Measurements from ENCODE around the gene MED13L. TPM values are rescaled to one million over a fixed set of nuclear protein-coding genes. Genes with fewer than 3 reads are reported as not detected.

The MED13L gene
- total RNA-seq, 2 experiments from 2014 or later, result 112 to 120 TPM

DNA sequence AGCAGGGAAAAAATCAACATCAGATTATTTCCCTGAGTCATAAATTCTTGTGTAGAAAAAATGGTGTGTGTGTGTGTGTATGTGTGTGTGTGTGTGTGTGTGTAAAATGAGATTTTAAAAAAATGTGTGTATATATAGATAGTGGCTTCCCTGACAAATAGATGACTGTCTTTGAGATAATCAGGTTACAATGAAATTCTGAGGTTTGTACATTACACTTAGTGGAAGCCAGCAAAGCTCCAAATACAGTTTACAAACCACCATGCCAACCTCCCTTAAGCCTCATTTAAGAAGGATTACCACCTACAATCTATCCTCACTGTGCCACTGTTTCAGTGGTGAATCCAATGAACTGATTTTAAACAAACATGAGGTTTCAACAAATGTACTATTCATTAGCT, 93.8 kb downstream of the MED13L start:
- H3K4me3 Mint-ChIP-seq, result no peak overlapping the region
- no peak overlapping the region for H3K27ac Mint-ChIP-seq
- H3K27me3 Mint-ChIP-seq, result no peaks in the 10 kb centered on the region

GRCh38 chr12:116182359-116183063, 95.0 kb downstream of the MED13L start:
- H3K9me3 Mint-ChIP-seq, result no peaks in the 10 kb centered on the region
- no peaks in the 10 kb centered on the region for H3K27me3 Mint-ChIP-seq
- ATAC-seq (ENCODE audit: low read depth) (no peak), DNase-seq (no peak)
- H3K4me1 Mint-ChIP-seq, result peaks cover 36% of the 10 kb centered on the region
- POLR2A ChIA-PET, result no interaction called here
- no peak overlapping the region for H3K4me3 Mint-ChIP-seq
- peak overlapping the region; percentile 1 for H3K27ac Mint-ChIP-seq
- peaks cover 4% of the 10 kb centered on the region for H3K36me3 Mint-ChIP-seq

More for the DNA sequence above, 93.8 kb downstream of the MED13L start:
- Mint-ChIP-seq H3K36me3 (peaks cover 4% of the 10 kb centered on the region), H3K4me1 (peaks cover 44% of the 10 kb centered on the region), H3K9me3 (no peaks in the 10 kb centered on the region)
- no peak for ATAC-seq (ENCODE audit: low read depth)
- no peak for DNase-seq
- POLR2A ChIA-PET, result interaction anchor here (0.6 kb wide), 1 partner anchor 27 kb away, joined by 4 read pairs; no protein-coding TSS in a partner anchor

- no peaks in the 10 kb centered on the region for H3K27me3 Mint-ChIP-seq
- H3K36me3 Mint-ChIP-seq, result peaks cover 7% of the 10 kb centered on the region
- H3K4me3 Mint-ChIP-seq, result no peak overlapping the region
- no peak overlapping the region for H3K27ac Mint-ChIP-seq
- no peaks in the 10 kb centered on the region for H3K9me3 Mint-ChIP-seq
- no peak for DNase-seq
- peaks cover 34% of the 10 kb centered on the region for H3K4me1 Mint-ChIP-seq
- ATAC-seq (ENCODE audit: low read depth), result no peak
- POLR2A ChIA-PET, result no interaction called here
Observed at GRCh38 chr12:116180448-116180847, 97.0 kb downstream of the MED13L start.

GRCh38 chr12:116179384-116179783, 98.1 kb downstream of the MED13L start:
- Mint-ChIP-seq H3K27ac (no peak overlapping the region), H3K4me3 (no peak overlapping the region), H3K27me3 (no peaks in the 10 kb centered on the region), H3K9me3 (no peaks in the 10 kb centered on the region), H3K4me1 (peaks cover 32% of the 10 kb centered on the region), H3K36me3 (peaks cover 7% of the 10 kb centered on the region)
- DNase-seq, result no peak
- no peak for ATAC-seq (ENCODE audit: low read depth)
- POLR2A ChIA-PET, result no interaction called here

GRCh38 chr12:116177017-116177416, 100.5 kb downstream of the MED13L start:
- Mint-ChIP-seq H3K36me3 (peaks cover 6% of the 10 kb centered on the region), H3K4me1 (peaks cover 25% of the 10 kb centered on the region), H3K27ac (no peak overlapping the region), H3K9me3 (no peaks in the 10 kb centered on the region), H3K27me3 (no peaks in the 10 kb centered on the region), H3K4me3 (no peak overlapping the region)
- no peak for ATAC-seq (ENCODE audit: low read depth)
- POLR2A ChIA-PET, result no interaction called here
- no peak for DNase-seq

DNA sequence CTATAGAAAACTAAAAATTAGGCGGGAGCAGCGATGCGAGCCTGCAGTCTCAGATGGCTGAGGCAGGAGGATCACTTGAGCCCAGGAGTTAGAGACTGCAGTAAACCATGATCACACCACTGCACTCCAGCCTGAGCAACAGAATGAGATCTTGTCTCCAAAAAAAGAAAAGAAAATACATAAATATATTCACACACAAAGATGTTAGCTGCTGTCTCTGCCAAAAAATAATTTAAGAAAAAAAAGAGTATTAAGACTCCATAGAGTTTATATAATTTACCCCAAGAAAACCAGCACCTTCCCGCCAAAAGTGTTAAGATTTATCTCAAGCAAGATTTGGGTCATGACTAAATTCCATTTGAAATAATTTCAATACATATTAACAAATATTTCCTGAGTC, 102.6 kb downstream of the MED13L start:
- DNase-seq (no peak), ATAC-seq (ENCODE audit: low read depth) (no peak)
- Mint-ChIP-seq H3K27me3 (no peaks in the 10 kb centered on the region), H3K27ac (no peak overlapping the region), H3K4me3 (no peak overlapping the region), H3K9me3 (no peaks in the 10 kb centered on the region), H3K36me3 (peaks cover 6% of the 10 kb centered on the region), H3K4me1 (peaks cover 32% of the 10 kb centered on the region)
- POLR2A ChIA-PET, result interaction anchor here (0.6 kb wide), 1 partner anchor 208 kb away, joined by 5 read pairs; no protein-coding TSS in a partner anchor

DNA sequence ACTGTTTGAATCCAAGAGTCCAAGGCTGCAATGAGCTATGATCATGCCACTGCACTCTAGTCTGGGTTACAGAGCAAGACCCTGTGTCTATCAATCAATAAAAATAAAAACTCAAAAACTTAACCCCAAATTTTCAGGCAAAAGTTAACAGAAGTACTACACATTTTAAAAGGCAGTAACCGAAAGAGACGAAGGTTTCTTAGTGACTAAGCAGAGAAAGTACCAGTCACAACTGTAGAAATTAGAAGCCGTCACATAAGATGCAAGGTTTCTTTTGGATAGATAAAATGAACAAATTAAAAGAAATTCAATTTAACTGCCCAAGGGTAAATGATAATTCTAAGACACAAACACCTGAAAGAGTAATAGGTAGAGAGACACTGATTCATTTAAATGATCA, 103.5 kb downstream of the MED13L start:
- Mint-ChIP-seq H3K4me3 (no peak overlapping the region), H3K27ac (no peak overlapping the region), H3K27me3 (no peaks in the 10 kb centered on the region), H3K9me3 (no peaks in the 10 kb centered on the region), H3K36me3 (peaks cover 6% of the 10 kb centered on the region), H3K4me1 (peaks cover 32% of the 10 kb centered on the region)
- ATAC-seq (ENCODE audit: low read depth) (no peak), DNase-seq (no peak)
- POLR2A ChIA-PET, result no interaction called here

GRCh38 chr12:116172224-116172849, 105.2 kb downstream of the MED13L start:
- DNase-seq (no peak), ATAC-seq (ENCODE audit: low read depth) (peak; percentile 100)
- peaks cover 5% of the 10 kb centered on the region for H3K36me3 Mint-ChIP-seq
- H3K27me3 Mint-ChIP-seq, result no peaks in the 10 kb centered on the region
- POLR2A ChIA-PET, result interaction anchor here (1.0 kb wide), 1 partner anchor 29 kb away, joined by 3 read pairs; no protein-coding TSS in a partner anchor
- peak overlapping the region; percentile 85 for H3K4me3 Mint-ChIP-seq
- H3K4me1 Mint-ChIP-seq, result peaks cover 33% of the 10 kb centered on the region
- H3K9me3 Mint-ChIP-seq, result no peaks in the 10 kb centered on the region
- H3K27ac Mint-ChIP-seq, result peak overlapping the region; percentile 91

DNA sequence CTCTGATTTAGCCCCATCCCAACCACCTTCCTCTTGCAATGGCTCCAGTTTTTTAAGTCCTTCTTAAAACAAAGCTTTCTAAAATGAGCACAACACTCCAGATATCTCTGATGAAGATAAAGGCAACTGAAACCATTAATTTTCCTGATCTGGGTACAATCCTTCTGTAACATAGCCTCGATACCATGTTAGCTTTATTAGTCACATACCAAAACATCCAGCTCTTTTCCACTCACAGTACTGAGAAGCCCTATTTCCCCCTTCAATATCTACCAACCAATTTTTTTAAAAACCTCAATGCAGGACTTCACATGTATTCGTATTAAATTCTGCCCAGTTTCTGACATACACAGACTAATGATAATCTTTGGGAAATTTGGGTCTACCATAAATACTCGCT, 105.9 kb downstream of the MED13L start:
- POLR2A ChIA-PET, result interaction anchor here (1.0 kb wide), 1 partner anchor 30 kb away, joined by 3 read pairs; no protein-coding TSS in a partner anchor

GRCh38 chr12:116169071-116169470, 108.4 kb downstream of the MED13L start:
- H3K4me3 Mint-ChIP-seq, result no peak overlapping the region
- POLR2A ChIA-PET, result no interaction called here
- no peaks in the 10 kb centered on the region for H3K36me3 Mint-ChIP-seq
- DNase-seq (no peak), ATAC-seq (ENCODE audit: low read depth) (no peak)
- H3K4me1 Mint-ChIP-seq, result peaks cover 32% of the 10 kb centered on the region
- H3K27me3 Mint-ChIP-seq, result no peaks in the 10 kb centered on the region
- H3K27ac Mint-ChIP-seq, result no peak overlapping the region
- no peaks in the 10 kb centered on the region for H3K9me3 Mint-ChIP-seq

More for the DNA sequence above, 105.9 kb downstream of the MED13L start:
- Mint-ChIP-seq H3K4me3 (peak overlapping the region; percentile 85), H3K27ac (peak overlapping the region; percentile 91), H3K9me3 (no peaks in the 10 kb centered on the region), H3K36me3 (peaks cover 1% of the 10 kb centered on the region), H3K4me1 (peaks cover 29% of the 10 kb centered on the region), H3K27me3 (no peaks in the 10 kb centered on the region)
- DNase-seq, result no peak
- ATAC-seq (ENCODE audit: low read depth), result no peak

- Mint-ChIP-seq H3K9me3 (no peaks in the 10 kb centered on the region), H3K4me1 (peaks cover 17% of the 10 kb centered on the region), H3K27me3 (no peaks in the 10 kb centered on the region), H3K27ac (no peak overlapping the region), H3K36me3 (no peaks in the 10 kb centered on the region), H3K4me3 (no peak overlapping the region)
- ATAC-seq (ENCODE audit: low read depth), result no peak
- POLR2A ChIA-PET, result no interaction called here
- no peak for DNase-seq
Observed at GRCh38 chr12:116166306-116166705, 111.2 kb downstream of the MED13L start.

DNA sequence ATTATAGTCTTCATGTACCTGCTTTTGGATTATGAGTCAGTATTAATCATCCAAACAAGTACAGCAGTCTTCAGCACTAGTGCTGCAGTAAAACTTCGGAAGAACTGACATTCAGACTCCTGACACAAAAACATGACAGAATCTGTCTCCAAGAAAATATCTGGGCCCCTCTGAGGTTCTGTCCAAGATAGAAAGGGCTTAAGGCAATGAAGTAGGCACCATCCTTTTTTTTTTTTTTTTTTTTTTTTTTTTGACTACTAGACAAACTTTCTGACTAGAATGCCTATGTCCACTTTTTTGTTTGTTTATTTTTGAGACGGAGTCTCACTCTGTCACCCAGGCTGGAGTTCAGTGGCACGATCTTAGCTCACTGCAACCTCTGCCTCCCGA, 112.5 kb downstream of the MED13L start:
- Mint-ChIP-seq H3K4me1 (peaks cover 18% of the 10 kb centered on the region), H3K27me3 (no peaks in the 10 kb centered on the region), H3K36me3 (no peaks in the 10 kb centered on the region), H3K9me3 (no peaks in the 10 kb centered on the region), H3K4me3 (no peak overlapping the region), H3K27ac (no peak overlapping the region)
- POLR2A ChIA-PET, result no interaction called here
- ATAC-seq (ENCODE audit: low read depth) (no peak), DNase-seq (no peak)

DNA sequence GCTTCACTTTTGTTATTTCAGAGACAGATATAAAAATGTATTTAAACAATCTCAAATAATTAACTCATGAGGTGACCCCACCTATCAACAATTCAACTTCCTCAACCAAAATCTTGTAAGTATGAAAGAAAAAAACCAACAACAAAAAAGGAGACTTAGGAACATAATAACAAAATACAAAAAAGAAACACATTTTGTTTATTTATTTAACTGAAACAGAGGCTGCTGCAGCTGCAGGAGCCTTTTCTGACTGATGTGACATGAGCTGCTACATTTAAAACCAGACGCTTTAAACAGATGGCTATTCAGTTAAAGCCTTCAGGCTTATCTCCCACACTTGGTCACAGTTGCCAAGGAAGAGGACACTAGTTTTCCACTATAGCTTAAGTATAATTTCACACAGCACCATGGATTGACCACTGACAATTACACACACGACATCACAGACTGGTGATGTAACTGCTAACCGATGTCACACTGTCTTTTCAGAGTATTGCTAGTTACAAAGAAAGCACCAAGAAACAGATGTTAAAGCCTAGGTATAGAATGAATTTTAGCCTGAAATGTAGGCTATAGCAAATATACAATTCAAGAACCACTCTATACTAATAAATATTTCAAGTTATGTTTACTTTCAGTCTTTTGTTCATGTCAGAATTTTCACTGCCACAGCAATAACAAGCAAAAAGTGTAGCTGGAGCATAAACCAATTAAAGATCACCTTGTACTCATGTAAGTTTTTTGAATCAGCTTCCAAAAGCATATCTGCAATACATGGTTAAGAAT, 113.0 kb downstream of the MED13L start:
- Mint-ChIP-seq H3K27ac (no peak overlapping the region), H3K4me3 (no peak overlapping the region), H3K36me3 (no peaks in the 10 kb centered on the region), H3K27me3 (no peaks in the 10 kb centered on the region), H3K4me1 (peaks cover 18% of the 10 kb centered on the region), H3K9me3 (no peaks in the 10 kb centered on the region)
- DNase-seq (no peak), ATAC-seq (ENCODE audit: low read depth) (no peak)
- POLR2A ChIA-PET, result interaction anchor here (0.6 kb wide), 1 partner anchor 1705 kb away, joined by 4 read pairs; no protein-coding TSS in a partner anchor
